ENCODE results near the gene MAP2K5.

Gene MAP2K5

GRCh38 chr15:67836955-67837354, 294.5 kb downstream of the MAP2K5 start:
- no peak overlapping the region for H3K4me3 ChIP-seq (replicated peaks; ENCODE audit: low read depth, low read length)
- DNase-seq (ENCODE audit: low read depth) = no peak
- TF ChIP-seq CTCF (IDR thresholded peaks at IDR 0.05; ENCODE audit: low read length, missing control alignments) = no peak

GRCh38 chr15:67838789-67839332, 296.4 kb downstream of the MAP2K5 start:
- no peak for TF ChIP-seq CTCF (IDR thresholded peaks at IDR 0.05; ENCODE audit: low read length, missing control alignments)
- peak overlapping the region; percentile 8 for H3K4me3 ChIP-seq (replicated peaks; ENCODE audit: low read depth, low read length)
- peak; percentile 53 for DNase-seq (ENCODE audit: low read depth)

- peak overlapping the region; percentile 89 for H3K4me3 ChIP-seq (replicated peaks; ENCODE audit: low read depth, low read length)
- DNase-seq (ENCODE audit: low read depth) = peak; percentile 47
- TF ChIP-seq CTCF (IDR thresholded peaks at IDR 0.05; ENCODE audit: low read length, missing control alignments) = no peak
Observed at GRCh38 chr15:67839499-67839928, 297.0 kb downstream of the MAP2K5 start.

- peak; percentile 94 for DNase-seq (ENCODE audit: low read depth)
- no peak for TF ChIP-seq CTCF (IDR thresholded peaks at IDR 0.05; ENCODE audit: low read length, missing control alignments)
- H3K4me3 ChIP-seq (replicated peaks; ENCODE audit: low read depth, low read length) = peak within 1 kb of the TSS; percentile 89
Observed at GRCh38 chr15:67839929-67840748, 297.6 kb downstream of the MAP2K5 start, which contains the start of gene RNU6-1. RNU6-1 (minus strand) TSS chr15:67840045.

GRCh38 chr15:67840749-67841512, 298.4 kb downstream of the MAP2K5 start:
- H3K4me3 ChIP-seq (replicated peaks; ENCODE audit: low read depth, low read length) = peak overlapping the region; percentile 89
- peak; percentile 52 for DNase-seq (ENCODE audit: low read depth)
- peak; percentile 5 for TF ChIP-seq CTCF (IDR thresholded peaks at IDR 0.05; ENCODE audit: low read length, missing control alignments)

- no peak for DNase-seq (ENCODE audit: low read depth)
- TF ChIP-seq CTCF (IDR thresholded peaks at IDR 0.05; ENCODE audit: low read length, missing control alignments) = no peak
- H3K4me3 ChIP-seq (replicated peaks; ENCODE audit: low read depth, low read length) = no peak overlapping the region
Observed at GRCh38 chr15:67841513-67841762, 298.9 kb downstream of the MAP2K5 start.
